Activated naive CD8-positive, alpha-beta T cell treated with anti-CD3 and anti-CD28 coated beads, Interleukin-2, amount 50 U/mL, for 24 hours (primary cell): Measurements from ENCODE around the gene MAP2K6.

Source experiments
- ATAC-seq: fragments of 150-1000 bp; cut with Tn5 transposase; one replicate; pipeline ENCODE4 v1.10.0; 2021
- DNase-seq: peaks from one replicate; pipeline ENCODE4 v3.0.0; 2021
- H3K27ac Mint-ChIP-seq: one replicate; pipeline ENCODE4 v1.8.0; 2021; ENCODE audit warnings: mild to moderate bottlenecking, mixed read lengths
- H3K27me3 Mint-ChIP-seq: one replicate; pipeline ENCODE4 v1.8.0; 2021; ENCODE audit warnings: mixed read lengths
- H3K36me3 Mint-ChIP-seq: one replicate; pipeline ENCODE4 v1.8.0; 2021; ENCODE audit warnings: low read depth, mixed read lengths
- H3K4me1 Mint-ChIP-seq: one replicate; pipeline ENCODE4 v1.8.0; 2021; ENCODE audit warnings: mixed read lengths
- H3K4me3 Mint-ChIP-seq: one replicate; pipeline ENCODE4 v1.8.0; 2021; ENCODE audit warnings: mild to moderate bottlenecking, moderate library complexity, mixed read lengths
- H3K9me3 Mint-ChIP-seq: one replicate; pipeline ENCODE4 v1.8.0; 2021; ENCODE audit warnings: mixed read lengths

The MAP2K6 gene

GRCh38 chr17:69485251-69485661, 70.8 kb downstream of the MAP2K6 start:
- H3K27me3 Mint-ChIP-seq = no peaks in the 10 kb centered on the region
- H3K36me3 Mint-ChIP-seq = no peaks in the 10 kb centered on the region
- H3K4me1 Mint-ChIP-seq = no peaks in the 10 kb centered on the region
- H3K4me3 Mint-ChIP-seq = no peak overlapping the region
- no peak for ATAC-seq
- no peaks in the 10 kb centered on the region for H3K9me3 Mint-ChIP-seq
- H3K27ac Mint-ChIP-seq = no peak overlapping the region
- DNase-seq = no peak

DNA sequence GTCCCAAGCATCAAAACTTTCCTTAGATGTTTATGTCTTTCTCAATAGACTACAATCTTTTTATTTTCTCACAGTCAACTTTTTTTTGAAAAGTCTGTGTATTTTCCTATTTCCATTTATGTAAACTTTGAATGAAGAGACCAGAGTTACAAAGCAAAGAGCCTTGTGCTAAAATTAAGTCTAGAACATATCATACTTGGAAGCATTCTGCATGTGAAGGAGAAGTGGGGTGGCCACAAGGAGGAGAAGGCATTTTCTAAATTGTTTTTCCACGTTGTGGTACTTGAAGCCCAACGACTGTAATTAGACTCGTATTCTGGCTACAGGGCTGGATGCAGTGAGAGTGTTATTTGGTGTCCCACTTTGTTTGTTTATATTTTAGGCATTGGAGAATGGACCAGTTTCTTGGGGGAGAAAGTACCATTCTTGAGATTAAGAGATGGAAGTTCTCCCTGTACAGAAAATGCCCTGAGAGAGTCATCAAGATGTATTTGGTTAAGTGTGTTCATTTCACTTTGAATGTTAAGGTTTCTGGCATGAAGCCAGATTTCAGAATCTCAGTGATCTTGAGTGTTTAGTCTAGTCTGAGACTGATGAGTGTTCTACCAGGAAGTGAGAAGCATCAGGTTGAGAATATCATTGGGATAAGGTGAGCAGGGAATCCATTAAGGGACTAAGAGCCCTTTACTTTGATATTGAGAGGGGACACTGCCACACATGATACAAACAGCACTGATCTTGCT, 71.6 kb downstream of the MAP2K6 start:
- Mint-ChIP-seq H3K4me1 (no peaks in the 10 kb centered on the region), H3K9me3 (no peaks in the 10 kb centered on the region), H3K27ac (no peak overlapping the region), H3K4me3 (no peak overlapping the region), H3K27me3 (no peaks in the 10 kb centered on the region), H3K36me3 (no peaks in the 10 kb centered on the region)
- ATAC-seq (no peak), DNase-seq (no peak)

GRCh38 chr17:69486779-69487637, 72.5 kb downstream of the MAP2K6 start:
- no peak overlapping the region for H3K27ac Mint-ChIP-seq
- no peak for DNase-seq
- no peaks in the 10 kb centered on the region for H3K27me3 Mint-ChIP-seq
- no peaks in the 10 kb centered on the region for H3K9me3 Mint-ChIP-seq
- ATAC-seq = no peak
- no peaks in the 10 kb centered on the region for H3K36me3 Mint-ChIP-seq
- H3K4me1 Mint-ChIP-seq = no peaks in the 10 kb centered on the region
- no peak overlapping the region for H3K4me3 Mint-ChIP-seq

GRCh38 chr17:69489313-69489712, 74.8 kb downstream of the MAP2K6 start:
- H3K9me3 Mint-ChIP-seq = no peaks in the 10 kb centered on the region
- no peak overlapping the region for H3K27ac Mint-ChIP-seq
- no peaks in the 10 kb centered on the region for H3K27me3 Mint-ChIP-seq
- DNase-seq (no peak), ATAC-seq (no peak)
- H3K36me3 Mint-ChIP-seq = no peaks in the 10 kb centered on the region
- H3K4me1 Mint-ChIP-seq = no peaks in the 10 kb centered on the region
- no peak overlapping the region for H3K4me3 Mint-ChIP-seq

DNA sequence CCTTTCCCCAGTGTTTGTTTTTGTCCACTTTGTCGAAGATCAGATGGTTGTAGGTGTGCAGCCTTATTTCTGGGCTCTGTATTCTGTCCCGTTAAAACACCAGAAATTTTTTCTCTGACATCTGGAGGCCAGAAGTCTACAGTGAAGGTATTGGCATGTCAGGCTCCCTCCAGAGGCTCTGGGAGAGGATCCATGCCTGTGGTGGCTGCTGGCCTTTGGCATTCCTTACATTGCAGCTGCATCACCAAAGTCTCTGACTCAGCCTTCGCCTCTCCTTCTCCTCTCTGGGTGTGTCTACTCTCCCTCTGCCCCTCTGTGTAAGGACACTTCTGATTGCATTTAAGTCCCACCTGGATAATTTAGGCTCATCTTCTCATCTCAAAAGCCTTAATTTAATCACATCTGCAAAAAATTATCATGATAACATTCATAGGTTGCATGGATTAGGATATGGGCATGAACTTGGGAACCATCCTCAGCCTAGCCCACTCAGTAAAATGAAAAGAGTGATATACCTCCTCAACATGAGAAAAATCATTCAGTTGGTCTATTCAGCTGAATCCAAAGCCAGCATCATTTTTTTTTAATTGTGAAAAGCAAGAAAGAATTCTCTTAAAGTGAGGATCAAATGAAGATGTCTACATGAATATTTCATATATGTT, 78.0 kb downstream of the MAP2K6 start:
- H3K36me3 Mint-ChIP-seq = no peaks in the 10 kb centered on the region
- peaks cover 5% of the 10 kb centered on the region for H3K4me1 Mint-ChIP-seq
- ATAC-seq (no peak), DNase-seq (no peak)
- no peak overlapping the region for H3K4me3 Mint-ChIP-seq
- H3K27ac Mint-ChIP-seq = no peak overlapping the region
- no peaks in the 10 kb centered on the region for H3K9me3 Mint-ChIP-seq
- no peaks in the 10 kb centered on the region for H3K27me3 Mint-ChIP-seq

DNA sequence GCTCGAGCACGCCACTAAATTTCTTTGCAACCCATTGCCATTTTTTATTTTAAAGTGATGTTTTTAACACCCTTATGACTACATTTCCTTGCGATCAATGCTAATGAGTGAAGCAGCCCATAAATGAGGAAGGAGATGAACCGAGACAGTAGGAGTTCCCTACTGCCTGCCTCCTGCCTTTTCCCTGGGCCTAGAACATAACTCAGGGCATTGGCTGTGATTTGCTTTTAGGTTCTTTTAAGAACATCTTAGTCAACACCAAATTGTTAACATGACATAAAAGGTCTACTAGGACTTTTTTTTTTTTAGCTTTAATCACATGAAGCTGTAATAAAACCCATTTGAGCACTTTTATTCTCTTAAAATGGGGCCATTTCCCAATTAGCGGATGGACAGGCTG, 81.3 kb downstream of the MAP2K6 start:
- Mint-ChIP-seq H3K36me3 (no peaks in the 10 kb centered on the region), H3K27ac (no peak overlapping the region), H3K27me3 (no peaks in the 10 kb centered on the region), H3K4me1 (peaks cover 6% of the 10 kb centered on the region), H3K4me3 (no peak overlapping the region), H3K9me3 (no peaks in the 10 kb centered on the region)
- ATAC-seq = no peak
- no peak for DNase-seq

DNA sequence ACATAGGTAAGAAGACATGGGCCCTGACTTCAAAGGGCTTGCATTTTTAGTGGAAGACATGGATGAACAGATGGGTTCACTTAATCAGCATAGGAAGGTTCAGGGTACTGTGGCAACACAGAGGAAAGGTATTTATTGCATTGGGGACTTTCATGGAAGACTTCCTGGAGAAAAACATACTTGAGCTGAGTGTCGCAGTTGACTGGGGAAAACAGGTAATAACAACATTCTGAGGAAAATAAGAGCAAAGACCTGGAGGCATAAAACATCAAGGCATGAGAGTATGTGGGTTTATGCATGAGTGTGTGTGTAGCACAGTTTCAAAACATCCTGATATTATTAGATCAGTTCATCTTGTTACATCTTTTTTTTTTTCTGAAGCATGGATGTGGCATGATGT, 82.7 kb downstream of the MAP2K6 start:
- Mint-ChIP-seq H3K36me3 (no peaks in the 10 kb centered on the region), H3K27me3 (no peaks in the 10 kb centered on the region), H3K4me3 (no peak overlapping the region), H3K27ac (no peak overlapping the region), H3K4me1 (peaks cover 13% of the 10 kb centered on the region), H3K9me3 (no peaks in the 10 kb centered on the region)
- DNase-seq (no peak), ATAC-seq (no peak)

- no peak overlapping the region for H3K27ac Mint-ChIP-seq
- H3K9me3 Mint-ChIP-seq = no peaks in the 10 kb centered on the region
- peaks cover 27% of the 10 kb centered on the region for H3K4me1 Mint-ChIP-seq
- no peak for DNase-seq
- no peak for ATAC-seq
- H3K36me3 Mint-ChIP-seq = no peaks in the 10 kb centered on the region
- H3K27me3 Mint-ChIP-seq = no peaks in the 10 kb centered on the region
- no peak overlapping the region for H3K4me3 Mint-ChIP-seq
These were observed 84.8 kb downstream of the MAP2K6 start for GRCh38 chr17:69499318-69499717.

DNA sequence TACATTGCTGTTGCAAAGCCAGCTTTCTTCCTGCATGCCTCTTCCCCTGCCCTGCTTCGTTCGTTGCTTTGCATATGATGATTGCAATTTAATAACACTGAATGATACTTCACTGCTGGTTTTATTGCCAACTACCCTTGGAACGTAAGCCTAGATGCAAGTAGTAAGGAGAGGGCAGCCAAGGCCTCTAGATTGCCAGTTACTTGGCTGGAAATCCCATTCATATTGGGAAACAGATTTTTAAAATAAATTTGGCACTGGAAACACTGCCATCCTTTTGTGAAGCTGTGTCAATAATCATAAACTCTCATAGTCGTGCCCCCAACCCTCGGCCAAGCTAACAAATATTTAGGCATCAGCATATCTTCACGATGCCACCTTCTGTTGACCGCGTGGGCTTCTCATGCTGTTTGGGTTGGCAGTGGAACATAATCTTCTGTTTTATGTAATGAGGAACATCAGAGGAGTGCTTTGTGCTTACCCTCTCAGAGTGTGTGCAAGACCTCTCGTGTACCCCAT, 86.5 kb downstream of the MAP2K6 start:
- DNase-seq = no peak
- no peaks in the 10 kb centered on the region for H3K9me3 Mint-ChIP-seq
- H3K4me3 Mint-ChIP-seq = no peak overlapping the region
- H3K4me1 Mint-ChIP-seq = peaks cover 30% of the 10 kb centered on the region
- ATAC-seq = no peak
- H3K27ac Mint-ChIP-seq = no peak overlapping the region
- H3K27me3 Mint-ChIP-seq = no peaks in the 10 kb centered on the region
- peaks cover 1% of the 10 kb centered on the region for H3K36me3 Mint-ChIP-seq

DNA sequence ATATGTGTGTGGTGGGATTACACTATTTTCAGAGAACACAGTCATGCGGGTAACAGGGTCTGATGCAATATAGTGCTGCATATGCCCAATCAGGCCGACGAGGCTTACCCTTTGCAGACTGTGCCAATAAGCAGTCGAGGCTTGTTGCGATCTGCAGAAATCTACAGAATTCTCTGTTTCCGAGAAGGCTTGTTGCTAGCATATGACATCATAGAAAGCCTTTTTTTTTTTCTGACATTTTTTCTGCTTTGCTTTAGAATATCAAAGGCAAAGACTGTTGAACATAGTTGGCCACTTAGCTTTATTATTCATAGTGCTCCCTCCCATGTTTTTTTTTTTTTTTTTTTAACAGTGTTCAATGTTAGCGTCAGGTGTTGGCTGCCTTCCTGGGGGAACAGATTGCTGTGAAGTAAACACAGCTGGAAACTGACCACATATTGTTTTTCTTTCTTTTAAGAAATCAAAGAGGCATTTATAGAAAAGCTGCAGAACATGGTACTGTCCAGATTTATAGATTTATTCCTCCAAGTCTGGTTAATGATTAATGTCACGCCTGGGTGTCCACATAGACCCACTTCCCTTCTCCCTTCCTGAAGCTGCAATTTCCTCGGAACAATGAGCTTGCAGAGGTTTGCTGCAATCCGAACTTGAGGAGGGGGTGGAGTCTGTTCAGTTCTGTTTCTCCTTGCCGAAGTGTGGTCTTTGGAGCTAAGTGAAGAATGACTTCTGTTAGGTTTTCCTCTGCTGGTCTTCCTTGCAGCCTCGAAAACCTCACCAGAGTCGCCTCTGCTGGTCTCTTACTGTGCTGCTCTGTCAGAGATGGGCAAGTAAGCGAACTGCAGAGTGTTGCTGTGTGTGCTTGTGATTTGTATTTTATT, 87.3 kb downstream of the MAP2K6 start:
- Mint-ChIP-seq H3K9me3 (no peaks in the 10 kb centered on the region), H3K4me3 (peak overlapping the region; percentile 41), H3K36me3 (peaks cover 1% of the 10 kb centered on the region), H3K27ac (no peak overlapping the region), H3K27me3 (no peaks in the 10 kb centered on the region), H3K4me1 (peaks cover 27% of the 10 kb centered on the region)
- DNase-seq (no peak), ATAC-seq (no peak)

DNA sequence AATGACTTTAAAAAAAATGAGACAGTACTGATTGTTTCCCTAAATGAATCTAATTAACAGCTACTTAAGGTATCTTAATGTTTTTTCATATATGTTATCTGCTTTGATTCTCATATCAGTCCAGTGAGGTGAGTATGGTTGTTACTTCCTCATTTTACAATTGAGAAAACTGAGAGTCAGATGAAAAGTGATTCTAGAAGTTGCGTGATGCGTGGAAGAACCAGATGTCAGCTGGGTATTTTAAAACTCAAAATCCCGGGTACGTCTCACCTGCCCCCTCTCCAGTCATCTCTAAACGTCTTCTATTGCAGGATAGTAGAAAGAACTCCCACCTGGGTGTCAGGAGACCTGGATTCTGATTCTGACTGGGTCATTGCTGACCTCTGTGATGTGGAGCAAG, 89.2 kb downstream of the MAP2K6 start:
- no peaks in the 10 kb centered on the region for H3K27me3 Mint-ChIP-seq
- H3K27ac Mint-ChIP-seq = no peak overlapping the region
- no peak overlapping the region for H3K4me3 Mint-ChIP-seq
- H3K9me3 Mint-ChIP-seq = no peaks in the 10 kb centered on the region
- peaks cover 1% of the 10 kb centered on the region for H3K36me3 Mint-ChIP-seq
- no peak for ATAC-seq
- no peak for DNase-seq
- peaks cover 24% of the 10 kb centered on the region for H3K4me1 Mint-ChIP-seq

GRCh38 chr17:69505740-69506139, 91.2 kb downstream of the MAP2K6 start:
- Mint-ChIP-seq H3K27me3 (no peaks in the 10 kb centered on the region), H3K36me3 (peaks cover 3% of the 10 kb centered on the region), H3K4me3 (no peak overlapping the region), H3K9me3 (peaks cover 4% of the 10 kb centered on the region), H3K27ac (no peak overlapping the region), H3K4me1 (peaks cover 26% of the 10 kb centered on the region)
- no peak for ATAC-seq
- DNase-seq = no peak

DNA sequence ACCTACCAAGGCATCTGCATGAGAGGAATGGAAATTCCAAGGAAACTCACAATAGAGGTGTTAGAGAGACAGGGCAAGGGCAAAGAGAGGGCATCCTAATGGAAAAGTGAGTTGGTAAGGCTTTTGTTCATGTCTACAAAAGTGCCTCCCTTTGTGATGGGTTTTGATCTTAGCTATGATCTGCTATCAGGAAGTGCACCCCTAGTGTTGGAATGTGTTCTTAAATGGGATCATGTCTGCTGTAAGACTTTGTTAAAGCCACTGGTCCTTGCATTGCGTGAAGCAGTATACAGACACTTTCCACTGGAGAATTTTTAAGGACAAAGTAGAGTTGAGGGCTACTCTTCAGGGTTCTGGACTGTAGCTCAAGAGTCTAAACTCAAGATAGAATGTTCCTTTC, 92.0 kb downstream of the MAP2K6 start:
- peaks cover 24% of the 10 kb centered on the region for H3K4me1 Mint-ChIP-seq
- peaks cover 4% of the 10 kb centered on the region for H3K9me3 Mint-ChIP-seq
- no peak overlapping the region for H3K27ac Mint-ChIP-seq
- H3K27me3 Mint-ChIP-seq = no peaks in the 10 kb centered on the region
- H3K36me3 Mint-ChIP-seq = peaks cover 3% of the 10 kb centered on the region
- ATAC-seq (no peak), DNase-seq (no peak)
- no peak overlapping the region for H3K4me3 Mint-ChIP-seq

GRCh38 chr17:69508814-69509213, 94.3 kb downstream of the MAP2K6 start:
- Mint-ChIP-seq H3K27ac (no peak overlapping the region), H3K36me3 (peaks cover 3% of the 10 kb centered on the region), H3K4me1 (peaks cover 7% of the 10 kb centered on the region), H3K9me3 (peaks cover 4% of the 10 kb centered on the region), H3K27me3 (no peaks in the 10 kb centered on the region), H3K4me3 (no peak overlapping the region)
- ATAC-seq (no peak), DNase-seq (no peak)
